ENCODE results near the gene ATG12.

ATG12 gene

DNA sequence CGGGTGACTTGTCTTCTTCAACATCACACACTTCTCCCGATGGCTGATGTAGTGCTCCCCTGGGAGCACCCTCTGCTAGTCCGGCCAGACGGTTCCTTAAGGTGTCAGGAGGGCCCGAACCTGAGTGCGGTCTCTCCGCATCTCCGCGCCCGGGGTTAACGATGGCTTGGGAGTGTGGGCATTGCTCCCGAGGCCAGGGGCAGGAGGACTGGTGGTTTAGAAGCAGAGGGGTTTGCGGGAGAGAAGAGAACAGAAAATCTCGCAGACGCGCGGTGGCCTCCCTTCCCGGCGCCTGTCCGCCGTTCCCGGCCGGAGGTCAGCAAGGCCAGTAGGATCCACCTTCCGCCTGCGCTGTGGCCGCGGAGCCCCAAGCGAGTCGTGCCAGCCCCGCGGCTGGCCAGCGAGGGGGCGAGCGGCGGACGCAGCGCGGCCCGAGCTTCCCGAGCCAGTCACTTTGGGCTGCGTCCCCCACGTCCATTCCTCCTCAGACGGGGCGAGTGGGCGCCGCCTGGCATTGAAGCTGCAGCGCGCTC lies 25.6 kb downstream of the ATG12 start:
- TF ChIP-seq, protein P1, sequence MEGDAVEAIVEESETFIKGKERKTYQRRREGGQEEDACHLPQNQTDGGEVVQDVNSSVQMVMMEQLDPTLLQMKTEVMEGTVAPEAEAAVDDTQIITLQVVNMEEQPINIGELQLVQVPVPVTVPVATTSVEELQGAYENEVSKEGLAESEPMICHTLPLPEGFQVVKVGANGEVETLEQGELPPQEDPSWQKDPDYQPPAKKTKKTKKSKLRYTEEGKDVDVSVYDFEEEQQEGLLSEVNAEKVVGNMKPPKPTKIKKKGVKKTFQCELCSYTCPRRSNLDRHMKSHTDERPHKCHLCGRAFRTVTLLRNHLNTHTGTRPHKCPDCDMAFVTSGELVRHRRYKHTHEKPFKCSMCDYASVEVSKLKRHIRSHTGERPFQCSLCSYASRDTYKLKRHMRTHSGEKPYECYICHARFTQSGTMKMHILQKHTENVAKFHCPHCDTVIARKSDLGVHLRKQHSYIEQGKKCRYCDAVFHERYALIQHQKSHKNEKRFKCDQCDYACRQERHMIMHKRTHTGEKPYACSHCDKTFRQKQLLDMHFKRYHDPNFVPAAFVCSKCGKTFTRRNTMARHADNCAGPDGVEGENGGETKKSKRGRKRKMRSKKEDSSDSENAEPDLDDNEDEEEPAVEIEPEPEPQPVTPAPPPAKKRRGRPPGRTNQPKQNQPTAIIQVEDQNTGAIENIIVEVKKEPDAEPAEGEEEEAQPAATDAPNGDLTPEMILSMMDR (IDR thresholded peaks at IDR 0.05; ENCODE audit: low read depth, low read length) = no peak
- no peak for TF ChIP-seq EZH2phosphoT487 (IDR thresholded peaks at IDR 0.05; ENCODE audit: low read depth)
- Histone ChIP-seq H3K9ac (ENCODE audit: low read length) (no peak overlapping the region), H3K9me3 (ENCODE audit: insufficient read depth, low read length) (no peaks in the 10 kb centered on the region), H2AFZ (ENCODE audit: low read depth, low read length) (no peak overlapping the region), H3K4me3 (ENCODE audit: low read length) (no peak overlapping the region), H3K27me3 (ENCODE audit: low read depth, low read length) (peaks cover 10% of the 10 kb centered on the region; the same call in 1 of the 2 replicates), H4K20me1 (ENCODE audit: insufficient read depth, low read length) (no peaks in the 10 kb centered on the region), H3K27ac (ENCODE audit: low read length) (no peak overlapping the region), H3K4me1 (ENCODE audit: low read length) (no peaks in the 10 kb centered on the region), H3K4me2 (ENCODE audit: low read length) (no peak overlapping the region), H3K36me3 (replicated peaks; ENCODE audit: low read depth, low read length) (no peaks in the 10 kb centered on the region), H3K79me2 (ENCODE audit: low read length) (no peaks in the 10 kb centered on the region)

DNA sequence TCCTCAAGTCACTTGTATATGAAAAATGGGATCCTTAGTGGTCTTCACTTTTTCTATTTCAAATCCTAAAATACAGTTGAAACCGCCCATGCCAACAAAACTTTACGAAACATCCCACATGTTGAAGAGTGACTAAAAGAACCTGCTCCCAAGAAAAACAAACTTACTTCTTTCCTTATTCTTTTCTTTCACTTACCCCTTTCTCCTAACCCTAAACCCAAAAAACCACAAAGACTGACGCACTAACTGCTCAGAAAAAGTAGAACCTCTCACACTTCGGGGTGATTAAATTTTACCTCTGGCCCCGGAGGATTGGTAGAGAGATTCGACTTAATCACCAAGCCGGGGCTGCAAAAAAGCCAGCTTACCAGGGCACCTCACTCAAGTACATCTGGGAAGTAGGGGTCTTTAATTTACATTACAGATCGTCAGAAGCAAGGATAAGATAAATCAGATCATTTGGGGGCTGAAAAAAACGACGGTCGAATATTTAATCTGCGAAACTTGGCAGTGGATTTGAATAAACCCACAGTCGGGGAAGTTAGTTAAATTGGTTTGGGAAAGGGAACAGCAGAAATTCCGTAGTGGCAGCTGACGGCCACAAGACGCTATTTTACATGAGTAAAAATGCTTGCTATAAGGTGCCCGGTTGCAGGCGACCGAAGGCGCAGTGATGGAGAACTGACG lies 26.2 kb downstream of the ATG12 start:
- TF ChIP-seq, protein P1 (IDR thresholded peaks at IDR 0.05; ENCODE audit: low read depth, low read length) = no peak
- no peak for TF ChIP-seq EZH2phosphoT487 (IDR thresholded peaks at IDR 0.05; ENCODE audit: low read depth)
- peaks cover 10% of the 10 kb centered on the region; the same call in 1 of the 2 replicates for H3K27me3 ChIP-seq (ENCODE audit: low read depth, low read length)
- H3K4me3 ChIP-seq (ENCODE audit: low read length) = no peak overlapping the region
- H3K4me1 ChIP-seq (ENCODE audit: low read length) = no peaks in the 10 kb centered on the region
- H4K20me1 ChIP-seq (ENCODE audit: insufficient read depth, low read length) = no peaks in the 10 kb centered on the region
- no peak overlapping the region for H3K4me2 ChIP-seq (ENCODE audit: low read length)
- H3K9me3 ChIP-seq (ENCODE audit: insufficient read depth, low read length) = no peaks in the 10 kb centered on the region
- no peak overlapping the region for H3K9ac ChIP-seq (ENCODE audit: low read length)
- H3K79me2 ChIP-seq (ENCODE audit: low read length) = no peaks in the 10 kb centered on the region
- no peak overlapping the region for H2AFZ ChIP-seq (ENCODE audit: low read depth, low read length)
- H3K36me3 ChIP-seq (replicated peaks; ENCODE audit: low read depth, low read length) = no peaks in the 10 kb centered on the region
- no peak overlapping the region for H3K27ac ChIP-seq (ENCODE audit: low read length)

DNA sequence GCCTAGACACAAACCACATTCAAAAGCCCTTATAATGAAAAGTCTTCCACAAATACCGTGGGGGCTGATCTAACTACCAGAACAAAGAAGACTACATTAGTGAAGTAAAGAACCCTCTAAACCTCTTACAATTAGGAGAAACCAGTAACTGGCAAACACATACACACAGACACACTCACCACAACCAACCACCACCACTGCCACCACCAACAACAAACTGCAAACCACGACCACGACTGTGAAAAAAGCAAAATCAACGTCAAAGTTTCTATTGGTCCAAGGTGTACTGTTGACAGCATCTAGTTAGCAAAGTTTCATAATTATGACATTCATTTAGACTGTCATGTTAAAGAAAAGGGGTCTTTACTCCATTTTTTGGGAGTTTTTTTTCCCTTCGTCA lies 27.6 kb downstream of the ATG12 start:
- TF ChIP-seq, protein P1 (IDR thresholded peaks at IDR 0.05; ENCODE audit: low read depth, low read length) = no peak
- TF ChIP-seq EZH2phosphoT487 (IDR thresholded peaks at IDR 0.05; ENCODE audit: low read depth) = no peak
- Histone ChIP-seq H4K20me1 (ENCODE audit: insufficient read depth, low read length) (no peaks in the 10 kb centered on the region), H3K4me3 (ENCODE audit: low read length) (no peak overlapping the region), H3K9ac (ENCODE audit: low read length) (no peak overlapping the region), H3K4me1 (ENCODE audit: low read length) (no peaks in the 10 kb centered on the region), H3K4me2 (ENCODE audit: low read length) (no peak overlapping the region), H3K27me3 (ENCODE audit: low read depth, low read length) (peaks cover 10% of the 10 kb centered on the region; the same call in 1 of the 2 replicates), H3K79me2 (ENCODE audit: low read length) (no peaks in the 10 kb centered on the region), H3K27ac (ENCODE audit: low read length) (no peak overlapping the region), H3K9me3 (ENCODE audit: insufficient read depth, low read length) (no peaks in the 10 kb centered on the region), H2AFZ (ENCODE audit: low read depth, low read length) (no peak overlapping the region), H3K36me3 (replicated peaks; ENCODE audit: low read depth, low read length) (no peaks in the 10 kb centered on the region)

- H4K20me1 ChIP-seq (ENCODE audit: insufficient read depth, low read length) = no peaks in the 10 kb centered on the region
- H2AFZ ChIP-seq (ENCODE audit: low read depth, low read length) = no peak overlapping the region
- H3K9ac ChIP-seq (ENCODE audit: low read length) = no peak overlapping the region
- peaks cover 10% of the 10 kb centered on the region; the same call in 1 of the 2 replicates for H3K27me3 ChIP-seq (ENCODE audit: low read depth, low read length)
- H3K4me3 ChIP-seq (ENCODE audit: low read length) = no peak overlapping the region
- H3K9me3 ChIP-seq (ENCODE audit: insufficient read depth, low read length) = no peaks in the 10 kb centered on the region
- no peak overlapping the region for H3K27ac ChIP-seq (ENCODE audit: low read length)
- TF ChIP-seq, protein P1 (IDR thresholded peaks at IDR 0.05; ENCODE audit: low read depth, low read length) = no peak
- TF ChIP-seq EZH2phosphoT487 (IDR thresholded peaks at IDR 0.05; ENCODE audit: low read depth) = no peak
- no peak overlapping the region for H3K4me2 ChIP-seq (ENCODE audit: low read length)
- no peaks in the 10 kb centered on the region for H3K36me3 ChIP-seq (replicated peaks; ENCODE audit: low read depth, low read length)
- H3K4me1 ChIP-seq (ENCODE audit: low read length) = no peaks in the 10 kb centered on the region
- no peaks in the 10 kb centered on the region for H3K79me2 ChIP-seq (ENCODE audit: low read length)
These were observed 29.0 kb downstream of the ATG12 start for GRCh38 chr5:115812372-115812771.

Measured in OCI-LY3 (cell line).